HG02623 (cell line): ENCODE data around the gene BPIFB6.

Experiments
- ATAC-seq: cut with Tn5 transposase; IDR thresholded peaks from one replicate; pipeline ENCODE4 v1.9.1; 2021; ENCODE audit warnings: moderate library complexity; ENCODE audit not compliant: unreplicated experiment

BPIFB6 gene, protein sequence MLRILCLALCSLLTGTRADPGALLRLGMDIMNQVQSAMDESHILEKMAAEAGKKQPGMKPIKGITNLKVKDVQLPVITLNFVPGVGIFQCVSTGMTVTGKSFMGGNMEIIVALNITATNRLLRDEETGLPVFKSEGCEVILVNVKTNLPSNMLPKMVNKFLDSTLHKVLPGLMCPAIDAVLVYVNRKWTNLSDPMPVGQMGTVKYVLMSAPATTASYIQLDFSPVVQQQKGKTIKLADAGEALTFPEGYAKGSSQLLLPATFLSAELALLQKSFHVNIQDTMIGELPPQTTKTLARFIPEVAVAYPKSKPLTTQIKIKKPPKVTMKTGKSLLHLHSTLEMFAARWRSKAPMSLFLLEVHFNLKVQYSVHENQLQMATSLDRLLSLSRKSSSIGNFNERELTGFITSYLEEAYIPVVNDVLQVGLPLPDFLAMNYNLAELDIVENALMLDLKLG

DNA sequence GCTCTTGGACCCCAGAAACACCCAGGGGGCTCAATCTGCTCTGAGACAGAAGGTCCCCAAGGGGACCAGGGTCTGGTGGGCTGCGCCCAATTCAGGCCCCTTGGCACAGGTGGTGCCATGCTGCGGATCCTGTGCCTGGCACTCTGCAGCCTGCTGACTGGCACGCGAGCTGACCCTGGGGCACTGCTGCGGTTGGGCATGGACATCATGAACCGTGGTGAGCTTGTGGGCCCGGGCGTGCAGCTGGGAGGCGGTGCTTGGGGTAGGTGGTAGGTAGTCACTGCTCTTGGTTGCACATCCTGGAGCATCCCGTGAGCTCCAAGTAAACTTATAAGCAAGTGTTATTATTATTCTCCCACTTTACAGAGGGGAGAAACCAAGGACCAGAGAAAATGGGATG, at the start of gene BPIFB6:
TSS of gene BPIFB6 (plus strand) at position 118 of the 400 bp plus-strand sequence. CDS start at position 118, 0 bp downstream.
- no peak for ATAC-seq

DNA sequence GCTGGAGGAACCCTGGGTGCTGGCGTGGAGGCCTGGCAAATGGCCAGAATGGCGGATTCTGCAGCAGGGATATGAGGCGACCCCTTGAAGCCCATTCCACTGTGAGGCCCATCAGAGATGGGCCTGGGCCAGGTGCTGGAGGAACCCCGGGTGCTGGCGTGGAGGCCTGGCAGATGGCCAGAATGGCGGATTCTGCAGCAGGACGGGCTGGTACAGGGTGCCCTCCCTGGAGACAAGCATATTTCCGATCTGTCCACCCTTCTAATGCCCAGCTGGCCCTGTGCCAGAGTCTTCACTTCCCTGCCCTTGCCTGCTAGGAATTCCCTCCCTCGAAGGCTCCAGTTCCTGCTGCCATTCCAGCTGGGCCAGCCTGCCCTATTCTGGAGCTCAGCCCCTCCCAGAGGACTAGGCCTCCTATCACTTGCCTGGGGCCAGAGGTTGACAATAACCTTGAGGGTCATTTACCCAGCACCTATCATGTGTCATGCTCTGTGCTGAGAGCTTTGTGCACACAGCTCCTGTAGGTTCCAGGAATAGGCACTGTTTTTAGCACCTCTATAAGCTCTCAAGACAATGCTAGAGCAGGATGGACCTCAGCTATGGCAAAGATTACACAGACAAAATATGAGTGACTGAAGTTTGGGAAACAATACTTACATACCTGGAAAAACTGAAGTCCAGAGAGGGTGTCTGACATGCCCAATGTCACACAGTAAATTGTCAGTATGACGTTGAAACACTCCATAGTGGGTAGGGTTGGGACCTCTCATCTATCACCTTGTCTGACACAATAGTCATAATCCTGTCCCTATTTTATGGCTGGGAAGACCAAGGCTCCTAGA, 48.6 kb upstream of the BPIFB6 start:
- ATAC-seq = no peak

DNA sequence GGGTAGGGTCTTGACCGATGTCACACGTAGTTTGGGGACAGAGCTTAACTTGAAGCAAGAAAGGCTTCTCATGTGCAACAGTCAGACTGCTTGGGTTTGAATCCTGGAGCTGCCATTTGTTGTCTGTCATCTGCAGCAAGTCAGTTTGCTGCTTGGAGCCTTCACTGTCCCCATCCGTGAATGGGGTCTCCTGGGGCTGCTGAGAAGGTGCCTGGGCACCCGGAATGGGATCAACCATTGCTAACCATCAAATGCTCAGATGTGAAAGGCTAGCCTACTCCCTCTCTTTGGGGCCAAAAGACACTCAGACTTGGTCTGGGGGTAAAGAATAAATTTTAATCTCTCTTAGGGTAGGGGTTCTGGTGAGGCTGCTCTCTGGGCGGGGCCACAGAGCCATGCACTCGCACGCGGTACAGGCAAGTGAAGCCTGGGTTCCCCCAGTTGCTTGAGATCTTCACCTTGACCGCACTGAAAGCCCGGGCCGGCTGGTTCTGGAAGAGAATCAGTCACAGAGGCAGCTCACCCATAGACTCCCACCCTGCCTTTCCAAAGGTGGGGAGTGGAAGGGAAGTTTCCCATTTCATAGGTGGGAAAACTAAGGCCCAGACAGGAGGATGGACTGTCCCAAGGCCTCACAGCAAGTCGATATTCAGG, 47.9 kb upstream of the BPIFB6 start:
- ATAC-seq = no peak

DNA sequence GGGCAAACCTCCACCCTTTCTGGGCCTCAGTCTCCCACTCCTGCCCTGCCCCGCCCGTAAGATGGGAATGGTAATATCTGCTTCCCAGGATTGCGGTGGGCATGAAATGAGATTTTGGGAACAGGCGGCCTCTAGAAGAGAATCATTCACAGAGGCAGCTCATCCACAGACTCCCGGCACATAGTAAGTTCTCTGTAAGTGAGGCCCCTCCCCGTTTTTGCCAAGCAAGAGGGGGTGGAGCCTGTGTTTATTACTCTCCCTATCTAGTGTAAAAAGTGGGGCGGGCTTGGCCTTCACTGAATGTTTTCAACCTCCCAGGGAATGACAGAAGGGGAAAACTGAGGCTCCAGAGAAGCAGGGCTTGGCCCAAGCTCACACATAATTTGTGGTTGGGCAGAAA, 47.3 kb upstream of the BPIFB6 start:
- no peak for ATAC-seq

DNA sequence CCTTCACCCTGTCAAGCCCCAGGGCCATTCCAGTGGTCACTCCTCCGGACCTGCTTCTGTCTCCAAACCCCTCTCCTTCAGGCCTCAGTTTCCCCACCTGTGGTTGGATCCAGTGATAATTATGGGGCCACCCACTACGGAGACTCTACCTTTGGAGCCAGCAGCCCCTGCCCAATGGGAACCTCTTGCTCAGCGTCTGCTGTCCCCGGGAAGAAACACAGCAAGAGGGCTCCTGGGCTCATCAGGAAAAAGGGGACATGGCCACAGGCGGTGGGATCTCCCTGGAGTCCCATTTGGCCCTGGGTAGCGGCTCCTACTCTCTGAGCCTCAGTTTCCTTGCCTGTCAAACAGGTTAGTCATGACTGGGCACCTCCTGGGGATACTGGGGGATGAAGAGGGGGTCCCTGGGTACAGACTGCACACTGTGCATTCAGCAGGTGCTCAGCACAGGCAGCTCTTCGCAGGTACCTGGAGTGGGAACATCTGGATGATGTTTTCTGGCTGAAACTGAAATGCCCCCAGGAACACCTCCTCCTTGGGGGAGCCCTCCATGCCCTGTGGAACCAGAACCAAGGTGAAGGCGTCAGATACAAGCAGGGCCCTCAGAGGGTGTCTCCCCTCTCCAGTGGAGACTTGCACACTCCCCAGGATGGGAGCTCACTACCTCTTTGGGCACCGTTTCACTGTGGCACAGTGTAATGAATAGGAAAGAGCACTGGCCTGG, 46.7 kb upstream of the BPIFB6 start:
- ATAC-seq = no peak

DNA sequence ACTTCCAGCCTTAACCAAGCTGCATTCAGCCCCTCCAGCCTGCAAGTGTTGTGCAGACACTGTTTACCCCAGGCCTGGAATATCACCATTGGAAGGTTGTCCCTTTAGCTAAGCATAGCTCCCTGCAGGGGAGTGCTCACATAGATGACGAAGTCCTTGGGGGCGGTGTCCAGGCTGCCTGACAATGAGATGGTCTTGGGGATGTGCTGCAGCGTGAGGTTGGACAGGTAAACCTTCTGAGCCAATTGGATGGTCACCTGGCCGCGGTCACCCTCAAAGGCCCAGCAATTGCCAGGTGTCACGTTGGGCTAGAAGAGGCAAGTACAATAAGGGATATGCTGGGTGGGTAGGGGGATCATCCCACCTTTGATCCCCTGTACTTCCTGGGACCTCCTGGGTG, 45.9 kb upstream of the BPIFB6 start:
- no peak for ATAC-seq

DNA sequence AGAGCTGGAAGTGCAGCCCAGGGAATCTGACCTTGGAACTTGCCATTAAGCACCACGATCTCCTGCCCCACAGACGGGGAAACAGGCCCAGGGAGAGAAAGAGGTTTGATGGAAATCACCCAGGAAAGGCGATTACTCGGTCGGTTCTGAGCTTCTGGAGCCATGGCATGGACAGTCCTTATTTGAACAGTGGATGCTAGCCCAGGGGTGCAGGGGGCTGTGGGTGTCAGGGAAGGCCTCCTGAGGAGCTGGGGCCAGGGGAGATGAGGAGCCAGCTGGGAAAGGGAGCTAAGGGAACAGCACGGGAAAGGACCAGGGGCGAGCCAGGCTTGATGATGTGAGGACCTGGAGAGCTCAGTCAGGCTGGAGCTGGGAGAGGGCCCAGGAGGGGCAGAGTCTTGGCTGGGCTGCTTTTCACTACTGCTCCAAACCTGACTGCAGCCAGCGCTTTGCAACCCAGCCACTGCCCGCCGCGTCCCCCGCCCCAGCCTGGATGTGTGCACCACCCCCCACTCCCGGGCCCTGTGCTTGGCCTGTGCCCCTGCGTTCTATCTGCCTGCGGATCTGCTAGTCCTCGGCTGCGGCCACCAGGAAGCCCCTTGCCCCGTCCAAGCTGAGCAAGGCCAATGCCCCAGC, 45.0 kb upstream of the BPIFB6 start:
- ATAC-seq = no peak

DNA sequence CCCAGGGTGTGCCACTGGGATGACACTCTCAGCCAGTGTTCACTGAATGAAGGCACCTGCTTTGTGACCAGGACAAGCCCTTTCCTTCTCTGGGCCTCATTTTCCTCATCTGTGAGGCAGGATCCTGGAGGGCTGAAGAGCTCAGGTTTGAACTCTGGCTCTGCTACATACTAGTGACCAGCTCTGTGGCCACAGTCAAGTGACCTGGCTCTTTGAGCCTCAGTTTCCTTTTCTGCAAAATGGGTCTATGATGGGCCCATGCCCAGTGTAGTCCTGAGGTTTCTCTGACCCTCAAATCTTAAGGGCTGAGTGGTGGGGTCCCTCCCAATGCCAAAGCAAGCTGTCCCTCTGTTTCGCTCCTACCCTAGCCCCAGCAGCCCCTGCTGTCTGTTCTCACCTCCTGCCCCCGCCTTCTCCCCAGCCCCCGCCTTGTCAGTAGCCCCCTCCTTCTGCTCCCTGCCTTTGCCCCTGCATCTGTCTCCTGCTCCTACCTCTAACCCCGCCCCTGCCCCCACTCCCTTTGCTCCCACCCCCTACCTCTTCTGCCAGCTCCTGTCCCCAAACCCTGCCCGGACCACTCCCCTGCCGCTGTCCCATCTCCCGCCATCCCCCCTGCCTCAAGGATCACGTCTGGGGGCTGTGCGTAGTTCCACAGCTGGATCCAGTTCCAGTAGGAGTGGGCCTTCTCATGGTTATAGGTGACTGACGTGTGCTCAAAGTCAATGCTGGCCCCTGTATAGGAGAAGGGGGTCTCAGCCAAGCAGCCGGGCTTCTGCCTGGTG, 44.2 kb upstream of the BPIFB6 start:
- ATAC-seq = no peak

DNA sequence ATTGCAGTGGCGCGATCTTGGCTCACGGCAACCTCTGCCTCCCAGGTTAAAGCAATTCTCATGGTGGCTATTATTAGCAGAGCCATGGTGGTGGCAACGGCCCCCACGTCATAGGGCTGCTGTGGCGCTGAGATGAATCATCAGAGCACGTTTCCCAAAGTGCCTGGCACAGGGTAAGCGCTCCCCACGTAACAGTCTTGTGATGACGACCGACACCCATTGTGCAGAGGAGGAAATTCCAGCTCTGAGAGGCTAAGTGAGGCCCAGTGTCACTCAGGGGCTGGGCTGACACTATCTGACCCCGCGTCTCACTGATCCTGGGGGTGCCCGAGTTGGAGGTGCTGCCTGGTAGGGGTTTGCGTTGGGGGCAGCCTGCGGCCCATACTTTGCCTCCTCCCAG, 43.4 kb upstream of the BPIFB6 start:
- ATAC-seq = no peak

DNA sequence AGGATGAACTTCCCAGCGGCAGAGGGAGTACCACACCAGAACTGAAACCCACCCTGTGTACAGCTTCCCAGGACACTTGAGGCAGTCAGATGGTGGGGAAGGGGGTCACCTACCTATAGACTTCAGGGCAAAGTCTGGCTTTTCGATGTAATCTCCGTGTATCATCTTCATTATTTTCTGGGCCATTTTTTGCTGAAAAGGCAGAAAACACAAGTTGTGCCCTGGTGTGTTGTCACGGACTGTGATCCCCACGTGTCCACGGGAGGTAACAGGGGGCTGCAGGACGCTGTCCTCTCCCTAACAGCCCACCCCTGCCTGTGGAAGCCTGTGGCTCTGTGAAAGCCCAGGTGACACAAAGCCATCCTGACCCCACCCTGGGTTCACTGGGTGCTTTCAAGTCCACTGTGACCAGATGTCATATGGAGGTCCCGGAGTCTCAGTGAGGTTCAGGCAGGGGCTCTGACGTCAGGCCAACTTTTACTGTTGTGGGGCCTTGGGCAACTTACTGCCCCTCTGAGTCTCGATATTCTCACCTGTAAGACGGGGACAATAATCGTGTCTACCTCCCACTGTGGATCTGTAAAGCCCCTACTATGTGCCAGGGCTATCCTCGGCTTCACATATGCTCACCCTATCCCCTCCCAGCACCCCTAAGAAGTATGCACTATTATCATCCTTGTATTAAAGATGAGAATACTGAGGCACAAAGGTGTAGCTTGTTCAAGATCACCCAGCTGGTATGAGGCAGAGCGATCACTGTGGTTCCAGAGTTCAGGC, 41.8 kb upstream of the BPIFB6 start:
- no peak for ATAC-seq

DNA sequence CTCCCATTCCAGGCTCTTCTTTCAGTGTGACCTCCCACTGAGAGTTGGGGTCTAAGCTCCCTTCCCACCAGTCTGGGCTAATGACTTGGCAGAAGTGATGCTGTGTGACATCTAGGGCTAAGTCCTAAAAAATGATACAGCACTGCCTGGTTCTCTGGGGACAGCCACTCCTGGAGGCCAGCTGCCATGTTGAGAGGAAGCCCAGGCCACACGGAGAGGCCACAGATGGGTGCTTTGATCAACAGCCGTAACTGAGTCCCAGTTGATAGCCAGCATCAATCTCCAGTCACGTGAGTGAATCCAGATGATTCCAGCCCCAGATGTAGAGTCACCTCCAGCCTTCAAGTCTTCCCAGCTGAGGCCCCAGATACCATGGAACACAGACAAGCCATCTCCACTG, 41.0 kb upstream of the BPIFB6 start:
- no peak for ATAC-seq

DNA sequence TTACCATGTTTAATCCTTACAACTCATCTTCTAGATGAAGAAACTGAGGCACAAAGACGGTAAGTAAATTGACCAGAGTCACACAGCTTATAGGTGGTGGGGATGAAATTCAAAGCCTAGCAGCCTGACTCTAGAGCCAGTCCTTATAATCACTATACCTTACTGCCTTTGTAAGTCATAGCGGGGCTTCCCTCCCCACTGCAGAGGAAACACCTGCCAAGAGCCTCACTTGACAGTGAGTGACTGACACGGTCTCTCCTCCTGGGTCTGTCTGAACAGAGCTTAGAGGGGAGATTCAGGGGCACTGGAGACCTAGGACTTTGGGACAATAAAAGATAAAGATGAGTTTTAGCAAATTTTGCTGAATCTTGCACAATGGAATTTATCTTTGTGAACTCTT, 40.1 kb upstream of the BPIFB6 start:
- no peak for ATAC-seq

DNA sequence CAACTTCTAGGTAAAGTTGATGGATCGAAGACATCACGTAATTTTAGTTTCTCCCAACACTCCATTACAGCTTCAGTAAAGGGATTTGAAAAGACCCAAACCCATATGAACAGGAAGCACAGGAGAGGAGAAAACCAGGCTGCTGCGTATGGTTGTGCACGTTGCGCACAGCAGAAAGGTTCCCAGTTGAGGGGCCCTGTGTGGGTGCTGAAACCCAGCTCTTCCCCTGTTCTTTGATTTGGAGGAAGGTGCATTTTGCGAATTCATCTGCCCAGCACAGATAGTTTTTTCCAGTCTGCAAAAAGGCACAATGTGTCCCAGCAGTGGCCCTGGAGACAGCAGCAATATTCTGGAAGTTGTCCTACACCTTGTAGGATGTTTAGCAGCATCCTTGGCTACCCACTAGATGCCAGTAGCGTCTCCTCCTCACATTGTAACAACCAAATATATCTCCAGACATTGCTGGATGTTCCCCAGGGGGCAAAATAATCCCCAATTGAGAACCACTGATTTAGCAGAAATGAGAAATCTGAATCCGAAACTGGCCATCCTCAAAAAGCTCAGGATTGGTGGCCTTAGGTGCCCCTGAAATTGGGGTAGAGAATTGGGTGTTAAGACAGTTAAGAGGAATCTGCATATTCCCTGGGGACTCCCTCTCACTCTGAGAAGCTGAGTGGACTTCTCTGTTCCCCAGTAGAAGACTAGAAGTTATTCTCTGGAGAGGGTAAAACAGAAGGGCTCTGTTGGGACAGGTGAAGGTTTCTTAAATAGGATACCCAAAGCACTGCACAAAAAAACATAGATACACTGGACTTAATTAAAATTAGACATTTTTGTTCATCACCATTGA, 39.4 kb upstream of the BPIFB6 start:
- no peak for ATAC-seq

DNA sequence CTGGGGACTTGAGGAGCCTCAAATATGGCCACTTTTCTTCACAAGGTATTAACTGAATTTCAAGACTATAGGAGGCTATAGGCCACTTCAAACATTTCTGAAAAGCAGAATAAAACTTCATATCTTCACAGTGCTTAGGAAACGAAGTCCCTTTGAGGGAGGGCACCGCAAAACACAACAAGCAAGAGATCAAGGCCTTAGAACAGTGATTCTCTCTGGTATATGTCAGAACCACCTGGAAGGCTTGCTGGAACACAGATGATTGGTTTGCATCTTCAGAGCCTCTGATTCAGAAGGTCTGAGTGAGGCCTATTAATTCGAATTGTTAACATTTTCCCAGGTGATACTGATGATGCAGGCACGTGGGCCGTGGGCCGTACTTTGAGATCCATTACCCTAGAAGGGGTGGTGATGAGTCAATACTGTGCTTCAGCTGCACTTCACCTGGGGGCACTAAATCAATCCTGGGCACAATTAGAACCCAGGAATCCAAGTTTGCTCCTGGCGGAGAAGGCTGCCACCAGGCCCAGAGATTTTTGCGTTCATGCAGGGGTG, 37.9 kb upstream of the BPIFB6 start:
- ATAC-seq = no peak

DNA sequence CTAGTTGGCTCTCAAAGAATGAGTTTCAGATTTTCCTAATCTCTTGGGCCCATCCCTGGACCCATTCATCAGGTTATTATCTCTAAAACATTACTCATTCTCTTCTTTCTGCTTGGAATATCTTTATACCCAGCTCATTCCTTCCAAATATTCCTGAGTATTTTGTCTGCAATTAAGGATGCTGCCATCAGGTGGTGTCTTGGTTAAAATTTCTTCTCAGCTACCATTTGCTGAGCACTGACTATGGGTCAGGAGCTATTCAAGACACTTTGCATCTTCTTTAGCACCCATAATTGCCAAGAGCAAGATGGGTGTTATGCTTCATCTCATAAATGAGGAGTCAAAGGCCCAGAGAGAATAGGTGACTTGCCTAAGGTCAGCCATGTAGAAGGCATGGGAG, 35.6 kb upstream of the BPIFB6 start:
- ATAC-seq = no peak

DNA sequence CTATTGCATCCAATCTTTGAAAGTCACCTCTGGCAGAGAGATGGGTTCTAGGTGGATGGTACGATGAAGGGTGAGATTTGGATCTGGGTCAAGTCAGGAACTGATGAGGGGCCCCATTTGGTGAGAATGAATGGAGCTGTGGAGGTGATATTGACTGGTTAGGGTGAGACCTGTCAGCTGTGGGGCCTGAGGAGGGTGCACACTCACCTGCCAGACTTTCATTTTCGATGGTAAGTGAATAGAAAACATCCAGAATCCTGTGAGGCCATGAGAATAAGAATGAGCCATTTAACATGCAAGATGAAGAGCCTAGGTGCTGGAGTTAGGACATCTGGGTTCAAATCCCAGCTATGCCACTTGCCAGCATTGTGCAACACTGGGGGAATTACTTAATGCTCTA, 34.0 kb upstream of the BPIFB6 start:
- no peak for ATAC-seq

DNA sequence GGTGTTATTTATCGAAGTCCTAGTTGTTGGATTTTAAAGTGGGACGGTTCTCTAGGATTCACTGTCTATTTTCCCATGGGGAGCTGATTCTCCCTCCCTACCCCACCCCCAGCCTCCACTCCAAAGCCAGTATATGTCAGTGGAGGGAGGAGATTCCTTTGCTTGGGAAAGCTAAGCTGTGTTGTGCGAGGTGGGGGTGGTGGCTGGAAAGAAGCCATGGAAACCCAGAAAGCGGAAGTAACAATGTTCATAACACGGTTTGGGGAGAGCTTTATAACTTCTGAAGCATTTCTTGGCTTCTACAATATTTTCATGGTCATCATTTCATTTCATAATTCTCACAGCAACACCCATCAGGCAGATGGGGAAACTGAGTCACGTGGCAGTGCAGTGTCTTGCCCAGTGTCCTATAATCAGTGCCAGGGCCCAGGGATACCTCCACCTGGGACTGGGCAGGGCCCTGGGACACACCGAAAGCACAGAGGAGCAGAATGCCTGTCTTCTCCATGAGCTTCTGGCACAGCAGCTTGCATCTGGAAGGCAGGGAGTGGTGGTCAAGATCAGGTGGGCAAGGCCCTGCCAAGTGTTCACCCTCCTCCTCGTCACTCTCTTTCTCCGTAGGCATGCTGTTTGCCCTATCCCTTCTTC, 31.7 kb upstream of the BPIFB6 start:
- ATAC-seq = no peak
